NCI-H1048 (cell line): Measurements from ENCODE around the gene ARHGEF35.
"Not testable (repeated sequence)": the region's sequence is repeated elsewhere in the genome, so short reads cannot be mapped to it uniquely, and the experiment has no call there.

Source experiments
- DNase-seq: peaks from one replicate; lab custom pipeline; 2025; lab: John Stamatoyannopoulos, UW

The ARHGEF35 gene

GRCh38 chr7:144195212-144195872, at the start of gene ARHGEF35:
Gene ARHGEF35 (minus strand): TSS chr7:144195833. CDS start chr7:144188383, 7,450 bp downstream.
- DNase-seq = not testable (repeated sequence)

- DNase-seq = not testable (repeated sequence)
Observed at GRCh38 chr7:144245372-144245771, 49.7 kb upstream of the ARHGEF35 start.

GRCh38 chr7:144239365-144239764, 43.7 kb upstream of the ARHGEF35 start, which contains the start of gene OR2A42:
Gene OR2A42 (minus strand): TSS chr7:144239605. CDS start chr7:144232843, 6,762 bp downstream.
- DNase-seq = not testable (repeated sequence)

- not testable (repeated sequence) for DNase-seq
Observed at GRCh38 chr7:144238530-144239082, 43.0 kb upstream of the ARHGEF35 start.

- not testable (repeated sequence) for DNase-seq
Observed at GRCh38 chr7:144233039-144233438, 37.4 kb upstream of the ARHGEF35 start.

- DNase-seq = not testable (repeated sequence)
Observed at GRCh38 chr7:144231027-144231426, 35.4 kb upstream of the ARHGEF35 start.

GRCh38 chr7:144228810-144229209, 33.2 kb upstream of the ARHGEF35 start:
- not testable (repeated sequence) for DNase-seq

- DNase-seq = not testable (repeated sequence)
Observed at GRCh38 chr7:144226866-144227265, 31.2 kb upstream of the ARHGEF35 start.

- DNase-seq = not testable (repeated sequence)
Observed at GRCh38 chr7:144223675-144224074, 28.0 kb upstream of the ARHGEF35 start.

- DNase-seq = not testable (repeated sequence)
Observed at GRCh38 chr7:144220531-144220930, 24.9 kb upstream of the ARHGEF35 start.

- not testable (repeated sequence) for DNase-seq
Observed at GRCh38 chr7:144219149-144219548, 23.5 kb upstream of the ARHGEF35 start.

GRCh38 chr7:144218581-144218980, 22.9 kb upstream of the ARHGEF35 start:
- not testable (repeated sequence) for DNase-seq

GRCh38 chr7:144217200-144217599, 21.6 kb upstream of the ARHGEF35 start:
- not testable (repeated sequence) for DNase-seq

GRCh38 chr7:144205306-144205705, 9.7 kb upstream of the ARHGEF35 start:
- DNase-seq = not testable (repeated sequence)

- DNase-seq = not testable (repeated sequence)
Observed at GRCh38 chr7:144203086-144203485, 7.5 kb upstream of the ARHGEF35 start.

- DNase-seq = not testable (repeated sequence)
Observed at GRCh38 chr7:144201978-144202377, 6.3 kb upstream of the ARHGEF35 start.

- not testable (repeated sequence) for DNase-seq
Observed at GRCh38 chr7:144198934-144199333, 3.3 kb upstream of the ARHGEF35 start.

GRCh38 chr7:144194453-144194852, 1.2 kb downstream of the ARHGEF35 start:
- DNase-seq = not testable (repeated sequence)

GRCh38 chr7:144193782-144194181, 1.9 kb downstream of the ARHGEF35 start:
- not testable (repeated sequence) for DNase-seq

GRCh38 chr7:144188578-144189171, 7.0 kb downstream of the ARHGEF35 start:
- not testable (repeated sequence) for DNase-seq

- DNase-seq = not testable (repeated sequence)
Observed at GRCh38 chr7:144187848-144188247, 7.8 kb downstream of the ARHGEF35 start.

- DNase-seq = not testable (repeated sequence)
Observed at GRCh38 chr7:144183166-144183565, 12.5 kb downstream of the ARHGEF35 start, which contains the start of gene CTAGE4. Gene CTAGE4 (plus strand): TSS chr7:144183466. CDS start chr7:144183504, 38 bp downstream.

- DNase-seq = not testable (repeated sequence)
Observed at GRCh38 chr7:144179165-144179479, 16.5 kb downstream of the ARHGEF35 start.
